ENCODE data around the gene SPIN4.
"Not testable (repeated sequence)": the region's sequence is repeated elsewhere in the genome, so short reads cannot be mapped to it uniquely, and the experiment has no call there.

Gene SPIN4

DNA sequence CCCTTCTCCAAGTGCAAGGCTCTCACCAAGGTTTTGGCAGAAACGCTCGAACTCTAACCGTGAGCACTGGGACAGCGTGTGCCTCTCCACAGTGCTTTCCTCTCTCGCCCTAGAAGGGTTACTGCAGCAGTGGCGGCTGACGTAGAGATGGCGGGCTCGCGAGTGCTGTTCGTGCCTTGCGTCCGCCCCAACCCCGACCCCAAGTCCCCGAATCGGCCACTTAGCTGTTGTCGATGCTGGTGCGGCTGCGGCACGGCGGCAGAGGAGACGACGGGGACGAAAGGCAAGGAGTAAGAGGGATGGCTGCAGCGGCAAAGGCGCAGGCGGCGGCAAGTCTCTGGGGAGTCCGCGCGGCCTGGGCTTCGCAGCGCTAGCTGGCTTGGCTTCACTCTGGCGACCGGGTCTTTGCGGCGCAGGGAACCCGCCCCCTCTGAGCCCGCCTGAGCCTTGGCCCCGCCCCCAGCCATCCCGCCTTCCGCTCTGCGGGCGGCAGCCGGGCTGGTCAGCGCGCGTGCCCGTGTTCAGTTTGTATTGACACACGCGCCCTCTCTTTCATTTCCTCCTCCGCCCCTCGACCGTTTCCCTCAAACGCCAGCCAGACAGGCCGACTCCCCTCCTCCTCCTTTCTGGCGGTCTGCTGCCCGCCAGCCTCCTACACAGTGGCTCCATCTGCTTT lies at the start of gene SPIN4:
Gene SPIN4 (minus strand): TSS at position 392 of the 676 bp plus-strand sequence. CDS start 513 bp downstream, outside the sequence.
- DNase-seq, result peak; percentile 23

DNA sequence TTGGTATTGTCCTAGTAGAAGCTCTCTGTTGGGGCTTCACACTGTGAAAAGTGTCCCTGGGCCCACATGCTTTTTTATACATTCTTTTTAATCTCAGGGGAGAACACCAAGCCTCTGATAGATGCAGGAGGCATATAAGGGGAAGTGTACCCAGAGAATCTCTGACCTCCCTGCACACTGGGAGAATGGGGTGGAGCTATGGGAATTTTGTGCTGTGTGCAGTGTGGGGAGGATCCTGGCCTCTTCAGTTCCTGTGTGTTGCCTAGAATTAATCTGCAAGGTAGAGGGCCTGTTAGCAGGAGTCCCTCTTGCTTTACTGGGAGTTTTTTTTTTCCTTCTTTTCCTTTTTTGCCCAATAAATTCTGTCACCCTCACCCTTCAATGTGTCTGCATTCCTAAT lies 49.2 kb upstream of the SPIN4 start:
- DNase-seq, result no peak

DNA sequence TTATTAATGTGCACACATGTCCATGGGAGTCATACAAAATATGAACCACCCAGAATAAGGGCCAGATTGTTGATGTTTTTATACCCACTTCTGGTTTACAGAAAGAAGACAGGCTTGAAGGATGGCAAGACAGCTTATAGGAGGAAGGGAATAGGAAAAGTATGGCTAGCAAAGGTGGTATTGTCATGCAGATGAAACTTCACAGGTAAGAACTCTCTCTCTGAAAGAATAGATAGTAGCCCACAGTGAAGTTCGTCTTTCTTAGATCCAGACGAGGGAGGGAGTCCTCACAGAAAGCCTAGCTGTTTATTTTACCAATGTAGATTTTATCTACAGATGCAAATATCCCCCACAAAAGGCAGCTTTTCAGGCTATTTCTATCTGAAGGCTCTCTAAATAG lies 43.7 kb upstream of the SPIN4 start:
- no peak for DNase-seq

DNA sequence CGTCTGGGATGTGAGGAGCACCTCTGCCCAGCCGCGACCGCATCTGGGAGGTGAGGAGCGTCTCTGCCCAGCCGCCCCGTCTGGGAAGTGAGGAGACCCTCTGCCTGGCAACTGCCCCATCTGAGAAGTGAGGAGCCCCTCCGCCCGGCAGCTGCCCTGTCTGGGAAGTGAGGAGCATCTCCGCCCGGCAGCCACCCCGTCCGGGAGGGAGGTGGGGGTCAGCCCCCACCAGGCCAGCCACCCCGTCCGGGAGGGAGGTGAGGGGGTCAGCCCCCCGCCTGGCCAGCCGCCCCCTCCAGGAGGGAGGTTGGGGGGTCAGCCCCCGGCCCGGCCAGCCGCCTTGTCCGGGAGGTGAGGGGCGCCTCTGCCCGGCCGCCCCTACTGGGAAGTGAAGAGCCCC lies 42.0 kb upstream of the SPIN4 start:
- not testable (repeated sequence) for DNase-seq

DNA sequence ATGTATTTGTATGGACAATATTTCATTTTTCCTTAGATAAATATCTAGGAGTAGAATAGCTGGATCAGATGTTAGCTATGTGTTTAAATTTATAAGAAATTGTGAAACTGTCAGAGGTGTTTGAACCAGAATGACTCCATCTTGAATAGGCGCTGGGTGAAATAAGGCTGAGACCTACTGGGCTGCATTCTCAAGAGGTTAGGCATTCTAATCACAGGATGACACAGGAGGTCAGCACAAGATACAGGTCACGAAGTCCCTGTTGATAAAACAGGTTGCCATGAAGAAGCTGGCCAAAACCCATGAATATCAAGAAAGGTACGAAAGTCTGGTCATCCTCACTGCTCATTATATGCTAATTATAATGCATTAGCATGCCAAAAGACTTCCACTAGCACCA lies 36.3 kb upstream of the SPIN4 start:
- no peak for DNase-seq

DNA sequence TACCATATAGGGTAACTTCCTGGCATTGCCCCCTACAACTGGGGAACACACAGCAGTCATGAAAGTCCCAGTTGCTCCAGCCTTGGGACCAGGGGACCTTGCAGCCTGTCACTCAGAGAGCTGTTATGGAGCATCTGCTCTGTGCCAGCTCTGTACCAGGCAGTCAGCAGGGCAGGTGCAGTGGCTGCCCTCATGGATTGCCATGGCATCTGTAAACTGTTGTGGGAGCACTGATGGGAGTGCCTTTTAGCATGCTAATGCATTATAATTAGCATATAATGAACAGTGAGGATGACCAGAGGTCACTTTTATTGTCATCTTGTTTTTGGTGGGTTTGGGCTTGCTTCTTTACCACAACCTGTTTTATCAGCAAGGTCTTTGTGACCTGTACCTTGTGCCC lies 33.1 kb upstream of the SPIN4 start:
- not testable (repeated sequence) for DNase-seq

DNA sequence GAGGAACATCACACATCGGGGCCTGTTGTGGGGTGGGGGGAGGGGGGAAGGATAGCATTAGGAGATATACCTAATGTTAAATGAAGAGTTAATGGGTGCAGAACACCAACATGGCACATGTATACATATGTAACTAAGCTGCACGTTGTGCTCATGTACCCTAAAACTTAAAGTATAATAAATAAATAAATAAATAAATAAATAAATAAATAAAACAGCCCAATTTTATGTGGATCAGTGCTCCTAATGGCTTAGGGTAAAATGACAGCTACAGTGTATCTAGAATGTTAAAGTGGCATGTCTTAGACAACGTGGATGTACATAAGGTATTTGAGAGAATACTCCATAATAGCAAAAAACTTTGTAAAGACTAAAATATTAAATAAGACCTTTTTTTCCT lies 21.9 kb upstream of the SPIN4 start:
- DNase-seq, result not testable (repeated sequence)

DNA sequence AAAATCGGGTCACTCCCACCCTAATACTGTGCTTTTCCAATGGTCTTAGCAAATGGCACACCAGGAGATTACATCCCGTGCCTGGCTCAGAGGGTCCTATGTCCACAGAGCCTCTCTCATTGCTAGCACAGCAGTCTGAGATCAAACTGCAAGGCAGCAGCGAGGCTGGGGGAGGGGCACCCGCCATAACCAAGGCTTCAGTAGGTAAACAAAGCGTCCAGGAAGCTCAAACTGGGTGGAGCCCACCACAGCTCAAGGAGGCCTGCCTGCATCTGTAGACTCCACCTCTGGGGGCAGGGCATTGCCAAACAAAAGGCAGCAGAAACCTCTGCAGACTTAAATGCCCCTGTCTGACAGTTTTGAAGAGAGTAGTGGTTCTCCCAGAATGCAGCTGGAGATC lies 16.6 kb upstream of the SPIN4 start:
- not testable (repeated sequence) for DNase-seq

DNA sequence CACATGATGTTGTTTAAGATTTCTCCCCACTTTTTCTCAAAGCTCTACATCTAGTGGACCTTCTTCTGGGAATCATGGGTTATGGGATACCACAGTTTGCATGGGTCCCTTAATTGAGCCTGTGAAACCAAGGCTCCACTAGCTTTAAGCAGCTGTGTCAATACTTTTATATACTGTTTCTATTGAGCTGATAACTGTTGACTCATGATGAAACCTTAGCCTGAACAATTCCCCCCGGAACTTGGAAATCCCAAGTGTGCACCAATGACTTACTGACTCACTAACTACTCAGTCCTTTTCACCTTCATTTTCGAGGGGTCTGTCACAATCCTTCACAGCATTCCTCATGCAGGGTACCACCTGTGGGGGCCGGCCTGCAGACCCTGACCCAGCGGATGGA lies 12.7 kb upstream of the SPIN4 start:
- DNase-seq, result no peak

DNA sequence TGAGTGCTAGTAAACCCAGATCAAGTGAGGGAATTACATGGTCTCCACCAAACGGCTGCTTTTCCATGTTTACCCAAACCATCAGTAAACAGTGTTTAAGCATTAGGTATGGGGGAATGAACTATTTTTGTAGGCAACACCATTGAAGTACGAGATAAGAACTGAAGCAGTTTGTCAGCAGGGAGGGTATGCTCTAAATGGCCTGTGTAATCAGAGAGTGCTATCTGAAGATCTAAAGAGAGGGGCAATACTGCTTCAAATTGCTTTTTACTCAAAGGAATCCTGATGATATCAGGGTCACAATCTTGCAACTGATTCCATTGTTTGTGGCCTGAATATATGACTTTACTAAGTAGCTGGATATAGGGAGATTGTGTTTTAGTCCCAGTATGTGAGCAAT lies 10.4 kb upstream of the SPIN4 start:
- no peak for DNase-seq

DNA sequence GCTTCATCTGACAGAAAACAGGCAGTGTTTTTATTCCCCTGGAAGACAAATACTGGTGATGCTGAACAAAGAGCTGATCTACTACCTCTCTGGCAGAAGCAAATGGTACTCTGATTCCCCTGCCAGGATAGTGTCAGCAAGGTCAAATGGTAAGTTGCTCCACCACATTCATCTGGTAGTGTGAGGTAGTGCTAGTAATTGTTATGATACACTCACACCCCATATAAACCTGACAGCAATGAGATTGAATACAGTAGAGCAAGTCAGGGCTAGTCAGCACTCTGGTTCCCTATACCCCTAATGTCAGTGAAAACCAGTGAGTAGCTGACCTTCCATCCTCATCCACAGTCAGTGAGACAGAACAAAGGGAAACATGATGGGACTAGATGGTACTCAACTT lies 3.4 kb upstream of the SPIN4 start:
- DNase-seq, result no peak

DNA sequence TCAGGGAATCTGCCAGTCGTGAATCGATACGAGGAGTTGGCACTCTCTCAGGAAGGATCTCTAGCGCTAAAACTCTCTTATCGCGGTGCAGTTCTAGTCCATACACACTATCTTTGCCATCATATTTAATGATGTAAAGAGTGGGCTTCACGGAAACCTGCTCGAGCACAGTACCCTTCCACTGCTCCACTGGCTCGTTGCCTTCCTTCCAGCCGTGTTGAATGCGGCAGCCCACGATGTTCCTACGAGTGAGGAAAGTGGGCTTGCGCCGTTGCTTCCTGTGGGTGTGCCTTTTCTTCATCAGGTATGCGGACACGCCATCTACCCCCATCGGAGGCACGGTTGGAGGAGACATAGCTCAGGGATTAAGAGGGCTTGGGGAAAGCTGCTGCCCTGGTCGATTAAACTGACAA lies 661 bp downstream of the SPIN4 start:
- no peak for DNase-seq

DNA sequence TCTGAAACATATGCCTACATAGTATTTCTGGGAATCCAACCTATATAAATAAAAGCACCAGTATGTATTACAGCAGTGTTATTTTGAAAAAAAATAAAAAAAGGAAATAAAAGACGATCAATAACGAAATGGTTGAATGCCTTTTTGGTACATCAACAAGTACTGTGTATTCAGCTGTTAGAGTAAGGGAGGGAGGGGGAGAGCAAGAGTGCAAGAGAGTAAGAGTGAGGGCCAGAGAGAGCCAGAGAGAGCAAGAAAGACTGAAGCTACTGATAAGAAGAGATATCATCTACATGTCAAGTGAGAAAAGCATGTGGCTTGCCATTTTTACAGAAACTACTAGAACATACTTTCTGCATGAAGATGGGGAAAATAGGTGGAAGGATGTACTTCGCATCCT lies 1.8 kb downstream of the SPIN4 start:
- no peak for DNase-seq

DNA sequence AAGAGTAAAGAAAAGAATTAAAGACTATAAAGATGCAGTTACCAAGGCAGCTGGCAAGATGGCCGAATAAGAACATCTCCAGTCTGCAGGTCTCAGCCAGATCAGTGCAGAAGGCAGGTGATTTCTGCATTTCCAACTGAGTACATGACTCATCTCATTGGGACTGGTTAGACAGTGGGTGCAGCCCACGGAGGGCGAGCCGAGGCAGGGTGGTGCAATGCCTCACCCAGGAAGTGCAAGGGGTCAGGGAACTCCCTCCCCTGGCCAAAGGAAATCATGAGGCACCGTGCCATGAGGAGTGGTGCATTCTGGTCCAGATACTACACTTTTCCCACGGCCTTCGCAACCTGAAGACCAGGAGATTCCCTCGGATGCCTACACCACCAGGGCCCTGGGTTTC lies 20.5 kb downstream of the SPIN4 start:
- DNase-seq, result no peak

DNA sequence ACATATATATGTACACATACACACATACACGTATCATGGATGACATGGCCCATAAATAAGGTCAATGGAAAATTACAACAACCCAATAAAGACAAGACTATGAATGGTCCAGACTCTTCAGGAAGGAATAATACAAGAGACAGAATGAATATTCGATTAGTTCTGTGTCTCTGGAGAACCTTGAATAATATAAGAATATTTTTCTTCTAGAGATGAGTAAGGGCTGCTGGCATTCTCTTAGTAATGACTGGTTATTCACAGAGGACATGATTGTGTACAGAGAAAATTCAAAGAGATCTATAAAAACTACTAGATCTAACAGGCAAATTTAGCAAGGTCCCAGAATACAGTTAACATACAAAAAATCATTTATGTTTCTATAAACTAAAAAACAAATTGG lies 23.3 kb downstream of the SPIN4 start:
- DNase-seq, result no peak

DNA sequence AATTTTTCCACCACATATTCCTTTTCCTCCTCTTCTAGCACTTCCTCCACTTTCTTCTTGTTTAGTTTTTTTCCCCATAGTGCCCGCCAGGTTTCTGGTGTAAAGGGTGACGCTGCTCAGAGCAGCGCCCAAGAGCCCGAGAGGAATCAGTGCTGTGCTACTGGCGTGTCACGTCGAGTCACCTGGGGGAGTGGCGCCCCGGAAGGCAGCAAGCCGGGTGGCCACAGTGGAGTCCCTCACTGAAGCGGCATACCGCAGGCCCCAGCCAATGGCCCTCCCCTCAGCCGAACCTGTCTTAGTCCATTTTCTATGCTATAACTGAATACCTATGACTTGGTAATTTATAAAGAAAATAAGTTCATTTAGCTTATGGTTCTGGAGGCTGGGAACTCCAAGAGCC lies 51.5 kb downstream of the SPIN4 start:
- DNase-seq, result no peak

Measured in activated CD4-positive, alpha-beta T cell treated with anti-CD3 and anti-CD28 coated beads for 1 hour (primary cell).